ENCODE measurements around the gene KLF3.

KLF3 gene

DNA sequence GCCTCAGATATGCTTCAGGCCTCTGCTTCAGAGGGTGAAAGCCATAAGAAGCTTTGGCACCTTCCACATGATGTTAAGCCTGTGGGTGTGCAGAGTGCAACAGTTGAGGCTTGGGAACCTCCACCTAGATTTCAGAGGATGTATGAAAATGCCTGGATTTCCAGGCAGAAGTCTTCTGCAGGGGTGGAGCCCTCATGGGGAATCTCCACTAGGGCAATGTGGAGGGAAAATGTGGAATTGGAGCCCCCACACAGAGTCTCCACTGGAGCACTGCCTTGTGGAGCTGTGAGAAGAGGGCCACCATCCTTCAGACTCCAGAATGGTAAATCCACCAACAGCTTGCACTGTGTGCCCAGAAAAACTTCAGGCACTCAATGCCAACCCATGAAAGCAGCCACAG, 83.6 kb downstream of the KLF3 start:
- no peak overlapping the region for H3K4me3 ChIP-seq (replicated peaks; ENCODE audit: low read depth, low read length)
- TF ChIP-seq, protein P1, sequence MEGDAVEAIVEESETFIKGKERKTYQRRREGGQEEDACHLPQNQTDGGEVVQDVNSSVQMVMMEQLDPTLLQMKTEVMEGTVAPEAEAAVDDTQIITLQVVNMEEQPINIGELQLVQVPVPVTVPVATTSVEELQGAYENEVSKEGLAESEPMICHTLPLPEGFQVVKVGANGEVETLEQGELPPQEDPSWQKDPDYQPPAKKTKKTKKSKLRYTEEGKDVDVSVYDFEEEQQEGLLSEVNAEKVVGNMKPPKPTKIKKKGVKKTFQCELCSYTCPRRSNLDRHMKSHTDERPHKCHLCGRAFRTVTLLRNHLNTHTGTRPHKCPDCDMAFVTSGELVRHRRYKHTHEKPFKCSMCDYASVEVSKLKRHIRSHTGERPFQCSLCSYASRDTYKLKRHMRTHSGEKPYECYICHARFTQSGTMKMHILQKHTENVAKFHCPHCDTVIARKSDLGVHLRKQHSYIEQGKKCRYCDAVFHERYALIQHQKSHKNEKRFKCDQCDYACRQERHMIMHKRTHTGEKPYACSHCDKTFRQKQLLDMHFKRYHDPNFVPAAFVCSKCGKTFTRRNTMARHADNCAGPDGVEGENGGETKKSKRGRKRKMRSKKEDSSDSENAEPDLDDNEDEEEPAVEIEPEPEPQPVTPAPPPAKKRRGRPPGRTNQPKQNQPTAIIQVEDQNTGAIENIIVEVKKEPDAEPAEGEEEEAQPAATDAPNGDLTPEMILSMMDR (IDR thresholded peaks at IDR 0.05; ENCODE audit: low read length, missing control alignments), result no peak
- DNase-seq (ENCODE audit: low read depth), result no peak

DNA sequence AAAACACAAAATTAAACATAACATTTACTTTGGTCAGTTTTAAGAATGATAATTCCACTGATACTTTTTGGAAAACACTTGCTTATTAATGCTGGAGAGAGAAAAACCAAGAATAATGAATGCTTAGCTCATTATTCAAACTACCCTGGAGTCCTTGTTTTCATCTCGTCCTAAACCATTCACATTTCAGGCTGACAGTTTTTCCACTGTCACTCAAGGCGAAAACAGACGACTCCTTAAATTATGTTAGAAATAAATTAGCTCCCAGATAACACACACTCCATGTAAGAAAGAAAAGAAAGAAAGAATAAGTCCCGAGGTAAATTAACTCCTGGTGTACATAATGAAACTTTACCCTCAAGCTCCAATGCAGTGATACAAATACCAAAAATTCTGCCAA, 85.3 kb downstream of the KLF3 start:
- no peak for DNase-seq (ENCODE audit: low read depth)
- H3K4me3 ChIP-seq (replicated peaks; ENCODE audit: low read depth, low read length), result no peak overlapping the region
- TF ChIP-seq, protein P1 (IDR thresholded peaks at IDR 0.05; ENCODE audit: low read length, missing control alignments), result no peak

Measured in fibroblast of pulmonary artery (primary cell).